Stimulated activated memory B cell treated with anti-CD40 and anti-IgM and Interleukin-4, amounts not matched to agents 10 μg/mL and 1 μg/mL and 100 μg/mL, for 72 hours (primary cell): ENCODE measurements around the gene WDR55.
"Not testable (repeated sequence)": the region's sequence is repeated elsewhere in the genome, so short reads cannot be mapped to it uniquely, and the experiment has no call there.

Source experiments
- ATAC-seq: fragments of 150-1000 bp; cut with Tn5 transposase; 2 replicates; pipeline ENCODE4 v1.10.0; 2021
- H3K27ac Mint-ChIP-seq: one replicate; pipeline ENCODE4 v1.8.0; 2022; ENCODE audit warnings: mild to moderate bottlenecking, mixed read lengths
- H3K27me3 Mint-ChIP-seq: one replicate; pipeline ENCODE4 v1.8.0; 2022; ENCODE audit warnings: mixed read lengths
- H3K36me3 Mint-ChIP-seq: one replicate; pipeline ENCODE4 v1.8.0; 2022; ENCODE audit warnings: mixed read lengths
- H3K4me1 Mint-ChIP-seq: one replicate; pipeline ENCODE4 v1.8.0; 2022; ENCODE audit warnings: mixed read lengths
- H3K4me3 Mint-ChIP-seq: one replicate; pipeline ENCODE4 v1.8.0; 2022; ENCODE audit warnings: mild to moderate bottlenecking, moderate library complexity, mixed read lengths
- H3K9me3 Mint-ChIP-seq: one replicate; pipeline ENCODE4 v1.8.0; 2022; ENCODE audit warnings: mixed read lengths

WDR55 gene

DNA sequence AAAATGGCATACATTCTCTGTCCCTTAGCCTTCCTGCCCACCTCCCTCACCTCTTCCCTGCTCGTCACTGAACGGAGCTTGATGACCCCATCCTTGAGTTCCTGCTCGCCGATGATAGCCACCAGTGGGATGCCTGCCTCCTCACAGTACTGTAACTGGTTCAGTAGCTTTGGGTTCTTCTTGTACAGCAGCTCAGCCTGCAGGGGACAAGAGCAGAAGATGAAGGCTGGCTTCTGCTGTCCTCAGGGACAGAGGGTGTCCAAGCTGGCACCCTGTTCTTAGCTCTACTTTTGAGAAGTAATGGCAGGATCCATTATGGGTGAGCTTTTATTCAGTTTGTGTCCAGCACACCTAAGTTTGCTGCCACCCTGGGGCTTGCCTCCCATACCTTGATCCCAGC, 9.9 kb downstream of the WDR55 start:
- H3K9me3 Mint-ChIP-seq = no peaks in the 10 kb centered on the region
- H3K4me3 Mint-ChIP-seq = no peak overlapping the region
- H3K27ac Mint-ChIP-seq = no peak overlapping the region
- H3K4me1 Mint-ChIP-seq = no peaks in the 10 kb centered on the region
- no peaks in the 10 kb centered on the region for H3K27me3 Mint-ChIP-seq
- peaks cover 76% of the 10 kb centered on the region for H3K36me3 Mint-ChIP-seq
- no peak for ATAC-seq

DNA sequence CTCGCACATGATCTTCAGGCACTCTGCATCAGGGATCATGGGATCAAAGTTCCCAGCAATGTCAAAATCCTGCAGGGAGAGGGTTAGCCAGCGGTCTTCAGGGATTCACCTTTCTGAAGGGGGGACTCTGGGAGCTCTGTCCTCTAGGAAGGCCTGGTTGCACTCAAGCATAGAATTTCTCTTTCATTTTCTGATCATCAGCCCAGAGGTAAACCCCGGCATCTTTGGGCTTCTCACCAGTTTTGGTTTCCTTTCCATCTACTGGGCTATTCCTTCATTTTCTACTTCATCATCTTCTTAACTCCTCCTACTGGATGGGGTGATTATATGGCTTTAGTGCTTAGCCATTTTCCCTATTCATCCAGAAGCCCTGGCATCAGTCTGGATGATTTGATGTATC, 13.2 kb downstream of the WDR55 start:
- no peak overlapping the region for H3K27ac Mint-ChIP-seq

DNA sequence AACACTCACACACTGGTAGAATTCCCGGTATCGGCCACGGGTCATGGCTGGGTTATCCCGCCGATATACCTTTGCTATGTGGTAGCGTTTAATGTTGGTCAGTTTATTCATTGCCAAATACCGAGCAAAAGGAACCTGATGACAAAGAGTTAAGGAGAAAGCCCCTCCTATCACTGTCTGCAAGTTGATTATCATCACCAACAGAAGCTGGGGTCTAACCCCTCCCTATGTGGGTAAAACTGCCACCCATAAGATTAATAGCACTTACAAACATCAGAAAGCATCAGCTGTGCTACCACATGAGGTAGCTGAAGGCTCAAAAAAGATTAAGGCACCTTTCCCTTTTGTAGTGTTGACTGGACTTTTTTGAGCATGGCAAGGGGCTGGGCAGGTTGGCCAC, 14.3 kb downstream of the WDR55 start:
- H3K27ac Mint-ChIP-seq = no peak overlapping the region
- peaks cover 65% of the 10 kb centered on the region for H3K36me3 Mint-ChIP-seq
- no peaks in the 10 kb centered on the region for H3K4me1 Mint-ChIP-seq
- H3K27me3 Mint-ChIP-seq = no peaks in the 10 kb centered on the region
- no peaks in the 10 kb centered on the region for H3K9me3 Mint-ChIP-seq
- ATAC-seq = no peak
- H3K4me3 Mint-ChIP-seq = no peak overlapping the region

More for the DNA sequence above, 13.2 kb downstream of the WDR55 start:
- Mint-ChIP-seq H3K4me1 (no peaks in the 10 kb centered on the region), H3K9me3 (no peaks in the 10 kb centered on the region), H3K27me3 (no peaks in the 10 kb centered on the region), H3K36me3 (peaks cover 70% of the 10 kb centered on the region), H3K4me3 (no peak overlapping the region)
- no peak for ATAC-seq

DNA sequence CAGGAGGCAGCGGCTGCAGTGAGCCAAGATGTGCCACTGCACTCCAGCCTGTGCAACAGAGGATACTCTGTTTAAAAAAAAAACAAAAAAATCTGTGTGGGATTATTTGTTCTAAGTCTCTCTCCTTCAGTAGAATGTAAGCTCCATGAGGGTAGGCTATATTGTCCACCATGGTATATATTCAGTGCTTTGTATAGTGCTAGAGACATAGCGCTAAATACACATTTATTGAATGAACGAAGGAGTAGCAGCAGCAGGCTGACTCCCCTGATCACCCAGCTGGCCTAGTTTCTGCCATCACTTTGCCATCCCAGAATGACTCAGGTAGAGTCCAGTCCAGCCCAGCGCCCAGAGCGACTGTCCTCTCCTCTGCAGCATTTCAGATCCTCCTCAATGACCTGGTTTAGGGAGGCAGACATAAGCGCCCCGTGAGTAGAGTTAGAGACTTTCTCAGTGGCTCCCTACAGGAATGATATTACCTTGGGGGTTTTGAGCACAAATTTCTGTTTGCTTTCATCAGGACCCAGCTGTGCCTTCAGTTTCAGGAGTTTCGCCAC, 25.8 kb downstream of the WDR55 start:
- Mint-ChIP-seq H3K36me3 (peaks cover 14% of the 10 kb centered on the region), H3K27ac (peak overlapping the region; percentile 95), H3K4me3 (peak overlapping the region; percentile 99), H3K4me1 (peaks cover 25% of the 10 kb centered on the region), H3K27me3 (no peaks in the 10 kb centered on the region), H3K9me3 (no peaks in the 10 kb centered on the region)
- ATAC-seq = no peak

DNA sequence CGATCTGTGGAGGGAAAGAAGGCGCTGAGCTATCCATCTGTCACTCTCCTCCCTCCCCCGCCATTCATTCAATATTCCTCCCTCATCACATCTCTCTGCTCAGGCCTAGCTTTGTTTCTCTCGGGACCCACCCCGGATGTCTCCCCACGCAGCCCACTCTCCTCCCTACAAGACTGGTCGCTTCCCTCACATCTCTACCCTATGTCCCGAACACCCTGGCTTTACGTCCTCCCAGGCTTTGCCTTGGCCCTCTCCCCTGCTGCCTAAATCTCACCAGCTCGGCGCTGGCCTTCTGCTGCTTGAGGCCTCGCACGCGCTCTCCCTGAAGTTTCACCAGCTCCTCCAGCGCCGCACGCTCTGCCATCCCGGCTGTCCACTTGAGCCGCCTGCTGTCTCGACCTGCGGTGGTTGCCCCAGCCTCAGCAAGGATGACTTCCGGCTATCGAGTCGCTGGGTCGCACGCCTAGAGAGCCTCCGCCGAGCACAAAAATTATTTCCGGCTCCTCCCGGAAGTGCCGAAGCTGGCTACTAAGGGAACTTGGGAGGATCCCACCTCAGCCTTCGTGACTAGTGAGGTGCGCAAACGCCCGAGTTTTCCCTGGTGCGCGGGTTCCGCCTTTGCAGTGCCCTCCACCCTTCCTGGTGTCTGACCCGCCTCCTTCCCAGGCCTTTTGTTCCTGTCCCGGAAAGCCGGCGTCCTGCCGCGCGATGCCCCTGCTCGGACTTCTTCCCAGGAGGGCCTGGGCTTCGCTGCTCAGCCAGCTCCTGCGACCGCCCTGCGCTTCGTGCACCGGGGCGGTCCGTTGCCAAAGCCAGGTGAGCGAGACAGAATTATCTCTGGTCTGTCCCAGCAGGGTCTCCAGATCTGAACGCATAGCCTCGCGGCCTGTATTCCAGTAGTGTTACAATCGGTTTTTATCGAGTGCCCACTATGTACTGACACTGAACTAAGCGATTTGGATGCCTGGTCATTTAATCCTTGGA, 26.5 kb downstream of the WDR55 start, which contains the start of the genes HARS1 and HARS2:
Gene HARS1, minus strand, starts transcription at position 430 of the 984 bp plus-strand sequence. Its CDS starts 66 bp downstream, at position 364.
Gene HARS2, plus strand, starts transcription at position 515 of the 984 bp plus-strand sequence. Its CDS starts 194 bp downstream, at position 709.
- Mint-ChIP-seq H3K36me3 (peaks cover 22% of the 10 kb centered on the region), H3K27ac (peak within 1 kb of the TSS; percentile 95), H3K4me3 (peak within 1 kb of the TSS; percentile 99), H3K27me3 (no peaks in the 10 kb centered on the region), H3K4me1 (peaks cover 25% of the 10 kb centered on the region), H3K9me3 (no peaks in the 10 kb centered on the region)
- peak; percentile 99 for ATAC-seq

DNA sequence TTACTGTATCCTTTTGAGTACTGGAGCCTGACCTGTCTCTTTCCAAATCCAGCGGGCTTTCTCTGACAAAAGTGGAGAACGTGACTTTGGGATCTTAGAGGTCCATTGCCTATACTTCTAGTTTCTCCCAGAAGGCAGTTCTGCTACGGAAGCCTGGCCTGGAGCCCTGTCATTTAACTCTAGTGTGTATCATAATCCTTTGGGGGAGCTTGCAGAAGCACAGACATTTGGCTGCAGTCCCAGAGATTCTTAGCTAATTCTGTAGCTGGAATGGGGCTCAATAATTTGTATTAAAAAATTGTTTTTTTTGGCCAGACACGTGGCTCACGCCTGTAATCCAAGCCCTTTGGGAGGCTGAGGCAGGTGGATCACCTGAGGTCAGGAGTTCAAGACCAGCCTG, 29.6 kb downstream of the WDR55 start:
- no peak overlapping the region for H3K4me3 Mint-ChIP-seq
- H3K36me3 Mint-ChIP-seq = peaks cover 50% of the 10 kb centered on the region
- H3K9me3 Mint-ChIP-seq = no peaks in the 10 kb centered on the region
- no peak for ATAC-seq
- H3K27ac Mint-ChIP-seq = no peak overlapping the region
- peaks cover 25% of the 10 kb centered on the region for H3K4me1 Mint-ChIP-seq
- H3K27me3 Mint-ChIP-seq = no peaks in the 10 kb centered on the region

DNA sequence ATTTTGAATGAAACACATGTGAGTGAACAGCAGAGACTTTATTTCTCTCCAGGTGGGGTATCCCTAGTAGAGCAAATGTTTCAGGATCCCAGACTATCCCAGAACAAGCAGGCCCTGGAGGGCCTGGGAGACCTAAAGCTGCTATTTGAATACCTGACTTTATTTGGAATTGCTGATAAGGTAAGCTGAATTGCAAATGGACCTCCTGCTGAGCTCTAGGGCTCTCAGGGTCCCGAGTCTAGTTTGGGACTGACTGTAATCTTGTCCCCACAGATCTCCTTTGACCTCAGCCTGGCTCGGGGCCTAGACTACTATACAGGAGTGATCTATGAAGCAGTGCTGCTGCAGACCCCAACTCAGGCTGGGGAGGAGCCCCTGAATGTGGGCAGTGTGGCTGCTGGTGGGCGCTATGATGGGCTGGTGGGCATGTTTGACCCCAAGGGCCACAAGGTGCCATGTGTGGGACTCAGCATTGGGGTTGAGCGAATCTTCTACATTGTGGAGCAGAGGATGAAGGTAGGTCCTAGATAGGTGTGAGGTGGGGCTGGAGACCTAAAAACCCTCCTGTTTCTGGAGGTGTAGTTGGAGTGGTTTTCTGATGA, 32.3 kb downstream of the WDR55 start:
- no peak for ATAC-seq
- H3K27me3 Mint-ChIP-seq = no peaks in the 10 kb centered on the region
- peaks cover 26% of the 10 kb centered on the region for H3K4me1 Mint-ChIP-seq
- H3K36me3 Mint-ChIP-seq = peaks cover 67% of the 10 kb centered on the region
- H3K27ac Mint-ChIP-seq = no peak overlapping the region
- no peak overlapping the region for H3K4me3 Mint-ChIP-seq
- no peaks in the 10 kb centered on the region for H3K9me3 Mint-ChIP-seq

DNA sequence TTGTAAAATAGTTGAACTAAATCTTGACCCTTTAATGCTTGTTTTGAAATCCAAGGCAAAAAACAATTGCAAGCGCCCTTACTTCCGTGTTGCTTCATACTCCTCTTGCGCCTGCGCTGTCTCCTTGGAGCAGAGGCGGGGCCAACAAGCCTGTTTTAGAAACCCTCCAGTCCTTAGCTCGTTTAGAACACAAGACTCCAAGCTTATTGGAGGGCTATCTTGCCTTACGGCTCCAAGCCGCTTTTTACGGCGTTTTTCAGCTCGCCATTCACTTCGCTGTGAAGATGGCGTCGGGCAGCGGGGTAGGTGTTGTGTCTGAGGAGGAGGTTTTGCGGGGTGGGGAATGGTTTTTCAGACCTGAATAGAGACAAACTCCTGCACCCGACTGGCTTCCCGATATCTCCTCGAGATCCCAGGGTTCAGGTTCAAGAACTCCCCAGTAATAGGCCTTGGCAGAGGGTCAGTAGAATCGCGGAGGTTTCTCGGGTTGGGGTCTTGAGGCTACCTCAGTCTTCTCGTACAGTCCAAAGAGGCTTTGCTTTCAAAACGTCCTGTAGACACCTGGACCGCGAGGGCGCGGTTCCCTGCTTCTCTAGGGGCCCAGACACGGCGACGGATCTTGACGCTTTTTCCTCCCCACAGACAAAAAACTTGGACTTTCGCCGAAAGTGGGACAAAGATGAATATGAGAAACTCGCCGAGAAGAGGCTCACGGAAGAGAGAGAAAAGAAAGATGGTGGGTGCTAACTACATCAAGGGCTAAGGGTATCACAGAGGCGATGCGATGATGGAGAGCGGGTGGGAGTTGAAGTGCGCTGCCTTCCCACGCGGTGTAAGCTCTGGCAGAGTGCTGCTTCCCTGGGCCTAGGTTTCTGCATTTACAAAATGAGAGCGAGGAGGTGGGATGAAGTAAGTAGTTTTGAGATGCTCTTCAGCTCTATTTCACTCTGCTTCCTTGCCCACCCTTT, 35.8 kb downstream of the WDR55 start, which contains the start of gene ZMAT2:
Gene ZMAT2, plus strand, starts transcription at position 271 of the 968 bp plus-strand sequence. Its CDS starts 14 bp downstream, at position 285.
- Mint-ChIP-seq H3K27me3 (no peaks in the 10 kb centered on the region), H3K4me1 (peaks cover 27% of the 10 kb centered on the region), H3K36me3 (peaks cover 79% of the 10 kb centered on the region), H3K27ac (peak within 1 kb of the TSS; percentile 96), H3K4me3 (peak within 1 kb of the TSS; percentile 99), H3K9me3 (no peaks in the 10 kb centered on the region)
- peak; percentile 99 for ATAC-seq

DNA sequence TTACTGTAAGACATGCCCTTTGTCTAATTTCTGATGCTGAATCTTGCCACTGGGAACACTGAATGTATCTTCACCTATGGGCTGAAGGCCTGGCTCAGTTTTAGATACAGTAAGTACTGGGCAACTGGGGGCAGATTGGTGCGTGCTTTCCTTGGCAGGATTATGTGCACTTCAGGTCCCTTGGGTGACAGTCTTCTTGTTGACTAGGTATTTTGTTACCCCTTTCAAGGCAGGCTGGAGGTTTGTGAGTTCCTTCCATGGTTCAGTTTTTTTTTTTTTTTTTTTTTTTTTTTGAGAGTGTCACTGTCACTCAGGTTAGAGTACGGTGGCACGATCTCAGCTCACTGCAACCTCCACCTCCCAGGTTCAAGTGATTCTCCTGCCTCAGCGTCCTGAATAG, 43.1 kb downstream of the WDR55 start:
- Mint-ChIP-seq H3K27me3 (no peaks in the 10 kb centered on the region), H3K36me3 (peaks cover 38% of the 10 kb centered on the region), H3K4me3 (no peak overlapping the region), H3K27ac (no peak overlapping the region), H3K9me3 (no peaks in the 10 kb centered on the region), H3K4me1 (peaks cover 23% of the 10 kb centered on the region)
- ATAC-seq = no peak

DNA sequence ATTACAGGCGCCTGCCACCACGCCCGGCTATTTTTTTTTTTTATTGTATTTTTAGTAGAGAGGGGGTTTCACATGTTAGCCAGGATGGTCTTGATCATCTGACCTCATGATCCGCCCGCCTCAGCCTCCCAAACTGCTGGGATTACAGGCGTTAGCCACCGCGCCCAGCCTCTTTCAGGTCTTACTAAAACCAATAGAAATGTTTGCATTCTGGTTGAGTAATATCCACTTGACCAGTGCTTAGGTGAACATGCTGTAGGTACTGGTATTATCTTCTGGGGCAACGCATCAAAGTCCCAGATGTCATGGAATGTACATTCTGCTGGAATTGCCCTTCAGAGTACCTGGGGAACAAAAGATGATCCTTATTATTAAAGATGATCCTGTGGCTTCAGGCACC, 44.1 kb downstream of the WDR55 start:
- H3K27me3 Mint-ChIP-seq, H3K4me3 Mint-ChIP-seq, H3K9me3 Mint-ChIP-seq, ATAC-seq: not testable (repeated sequence)
- H3K4me1 Mint-ChIP-seq = peaks cover 23% of the 10 kb centered on the region
- H3K27ac Mint-ChIP-seq = peak overlapping the region; percentile 89
- H3K36me3 Mint-ChIP-seq = peaks cover 31% of the 10 kb centered on the region

DNA sequence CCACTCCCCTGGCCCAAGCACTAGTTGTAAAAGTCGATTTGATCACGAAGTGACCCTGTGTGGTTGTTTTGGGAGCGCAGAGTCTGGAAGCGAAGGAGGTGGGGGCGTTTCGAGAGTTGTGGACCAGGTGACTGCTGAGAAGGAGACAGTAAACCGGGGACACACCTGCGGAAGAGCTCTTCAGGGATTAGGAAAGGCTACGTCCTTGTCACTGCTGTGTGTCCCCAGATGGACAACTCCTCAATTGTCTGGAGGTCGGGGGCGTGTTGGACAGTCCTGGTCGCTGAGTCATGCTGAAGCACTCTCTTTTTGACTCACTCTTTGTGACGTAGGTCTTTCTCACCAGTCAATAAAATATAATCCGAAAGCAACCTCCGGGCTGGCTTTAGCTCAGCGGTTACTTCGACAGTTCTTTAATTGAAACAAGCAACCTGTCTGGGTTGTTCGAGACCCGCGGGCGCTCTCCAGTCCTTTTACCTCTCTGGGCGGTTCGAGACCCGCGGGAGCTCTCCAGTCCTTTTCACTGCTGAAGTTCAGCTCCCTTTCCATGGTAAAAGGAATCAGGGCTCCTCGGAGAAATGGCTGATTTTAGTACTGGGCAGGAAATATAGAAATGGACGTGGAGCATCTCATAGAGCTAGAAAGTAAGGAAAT, 46.3 kb downstream of the WDR55 start:
- Mint-ChIP-seq H3K9me3 (no peaks in the 10 kb centered on the region), H3K4me1 (peaks cover 23% of the 10 kb centered on the region), H3K27me3 (no peaks in the 10 kb centered on the region), H3K27ac (peak overlapping the region; percentile 89), H3K36me3 (peaks cover 12% of the 10 kb centered on the region), H3K4me3 (peak overlapping the region; percentile 82)
- ATAC-seq = peak; percentile 94

DNA sequence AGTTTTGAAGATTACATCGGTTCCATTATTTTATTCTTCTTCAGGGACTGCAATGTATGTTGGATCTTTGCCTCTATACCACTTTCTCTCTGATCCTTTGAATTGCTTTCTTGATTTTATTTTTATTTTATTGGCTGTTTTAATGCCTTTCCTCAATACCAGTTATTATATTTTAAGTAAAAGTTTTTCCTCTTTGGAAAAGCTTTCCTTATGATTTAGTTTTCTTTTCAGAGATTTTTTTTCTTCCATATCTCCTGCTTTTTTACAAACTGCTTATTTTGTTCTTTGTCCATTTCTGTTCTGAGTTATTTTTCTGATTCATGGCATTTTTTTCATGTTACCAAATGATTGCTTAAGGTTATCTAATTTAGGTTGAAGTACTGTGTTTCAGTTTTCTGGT, 47.1 kb downstream of the WDR55 start:
- peak overlapping the region; percentile 7 for H3K4me3 Mint-ChIP-seq
- peaks cover 10% of the 10 kb centered on the region for H3K36me3 Mint-ChIP-seq
- ATAC-seq = no peak
- H3K27me3 Mint-ChIP-seq = no peaks in the 10 kb centered on the region
- H3K9me3 Mint-ChIP-seq = no peaks in the 10 kb centered on the region
- H3K27ac Mint-ChIP-seq = peak overlapping the region; percentile 89
- peaks cover 23% of the 10 kb centered on the region for H3K4me1 Mint-ChIP-seq

DNA sequence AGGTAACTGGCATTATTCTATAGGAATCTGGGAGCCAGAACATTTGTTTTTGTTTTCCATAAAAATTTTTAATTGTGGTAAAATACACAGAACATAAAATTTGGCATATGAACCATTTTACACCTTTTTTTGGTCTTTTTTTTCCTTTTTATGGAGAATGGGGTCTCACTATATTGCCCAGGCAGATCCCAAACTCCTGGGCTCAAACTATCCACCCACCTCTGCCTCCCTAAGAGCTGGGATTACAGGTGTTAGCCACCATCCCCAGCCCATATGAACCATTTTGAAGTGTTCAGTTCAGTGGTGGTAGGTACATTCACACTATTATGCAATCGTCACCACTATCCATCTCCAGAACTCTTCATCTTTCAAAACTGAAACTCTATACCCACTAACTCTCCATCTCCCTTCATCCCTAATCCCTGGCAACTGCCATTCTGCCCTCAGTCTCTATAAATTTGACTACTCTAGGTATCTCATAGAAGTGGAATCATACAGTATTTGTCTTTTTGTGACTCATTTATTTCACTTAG, 48.9 kb downstream of the WDR55 start:
- Mint-ChIP-seq H3K4me3 (no peak overlapping the region), H3K27me3 (no peaks in the 10 kb centered on the region), H3K4me1 (peaks cover 23% of the 10 kb centered on the region), H3K36me3 (no peaks in the 10 kb centered on the region), H3K27ac (no peak overlapping the region), H3K9me3 (no peaks in the 10 kb centered on the region)
- no peak for ATAC-seq

DNA sequence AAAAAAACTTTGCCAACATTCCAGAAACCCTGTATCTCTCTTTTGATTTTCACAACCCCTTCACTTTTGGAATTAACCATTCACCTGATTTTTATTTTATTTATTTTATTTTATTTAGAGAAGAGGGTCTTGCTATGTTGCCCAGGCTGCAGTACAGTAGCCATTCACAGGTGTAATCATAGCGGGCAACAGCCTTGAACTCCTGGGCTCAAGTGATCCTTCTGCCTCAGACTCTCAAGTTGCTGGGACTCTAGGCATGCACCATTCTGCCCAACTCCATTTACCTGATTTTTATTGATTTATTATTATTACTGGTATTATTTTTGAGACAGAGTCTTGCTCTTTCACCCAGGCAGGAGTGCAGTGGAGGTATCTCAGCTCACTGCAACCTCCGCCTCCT, 51.5 kb downstream of the WDR55 start:
- H3K9me3 Mint-ChIP-seq, H3K27ac Mint-ChIP-seq, H3K27me3 Mint-ChIP-seq, ATAC-seq, H3K36me3 Mint-ChIP-seq, H3K4me3 Mint-ChIP-seq: not testable (repeated sequence)
- peaks cover 17% of the 10 kb centered on the region for H3K4me1 Mint-ChIP-seq
